Colonic mucosa (tissue), 4 donors: ENCODE results near the gene AGPAT3. TPM values are rescaled to one million over a fixed set of nuclear protein-coding genes. Genes with fewer than 3 reads are reported as not detected.

Experiments
- DNase-seq: peaks from one replicate; pipeline ENCODE4 v3.0.0-alpha.2; 2020
- H3K27ac ChIP-seq: fragments of 200-600 bp; one replicate; pipeline ENCODE4 v1.8.0; 2021
- H3K27me3 ChIP-seq: fragments of 200-600 bp; one replicate; pipeline ENCODE4 v1.8.0; 2021
- H3K36me3 ChIP-seq: fragments of 200-600 bp; one replicate; pipeline ENCODE4 v1.8.0; 2021
- H3K4me1 ChIP-seq: fragments of 200-600 bp; one replicate; pipeline ENCODE4 v1.8.0; 2021; ENCODE audit warnings: mild to moderate bottlenecking
- H3K4me3 ChIP-seq: fragments of 200-600 bp; one replicate; pipeline ENCODE4 v1.8.0; 2021
- H3K9ac ChIP-seq, 2 donors: one replicate each; pipeline ENCODE4 v1.7.0; 2013; ENCODE audit warnings: control low read depth in 2 of 2, low read depth in 2 of 2, low read length in 2 of 2
- H3K9me3 ChIP-seq: fragments of 200-600 bp; one replicate; pipeline ENCODE4 v1.8.0; 2021
- CTCF ChIP-seq: fragments of 200-600 bp; IDR thresholded peaks from one replicate; pipeline ENCODE4 v1.8.0; 2022; ENCODE audit warnings: antibody characterized with exemption, mild to moderate bottlenecking
- intact Hi-C: fragments of 100-400 bp; cut with DNase I; formaldehyde crosslinking; loops from one replicate; pipeline ENCODE4 v1.14.1; 2022
- total RNA-seq, 2 donors: library from RNA; stranded (reverse); fragmentation: NEBNext Ultra II Directional in 1 of 2; extraction: Animal tissue kit (Norgen Biotek cat#: 25700) in 1 of 2; gene quantifications; one replicate each; pipeline ENCODE4 v1.2.1, GENCODE V29; 2021
- donor health status: healthy.
- donor health status: DM: no; HTN: no; CAD: no.
- donor health status: DM: no; HTN: no; CAD: no.

The AGPAT3 gene
- total RNA-seq, 2 donors from 2014 or later, result 82.2 to 101 TPM

DNA sequence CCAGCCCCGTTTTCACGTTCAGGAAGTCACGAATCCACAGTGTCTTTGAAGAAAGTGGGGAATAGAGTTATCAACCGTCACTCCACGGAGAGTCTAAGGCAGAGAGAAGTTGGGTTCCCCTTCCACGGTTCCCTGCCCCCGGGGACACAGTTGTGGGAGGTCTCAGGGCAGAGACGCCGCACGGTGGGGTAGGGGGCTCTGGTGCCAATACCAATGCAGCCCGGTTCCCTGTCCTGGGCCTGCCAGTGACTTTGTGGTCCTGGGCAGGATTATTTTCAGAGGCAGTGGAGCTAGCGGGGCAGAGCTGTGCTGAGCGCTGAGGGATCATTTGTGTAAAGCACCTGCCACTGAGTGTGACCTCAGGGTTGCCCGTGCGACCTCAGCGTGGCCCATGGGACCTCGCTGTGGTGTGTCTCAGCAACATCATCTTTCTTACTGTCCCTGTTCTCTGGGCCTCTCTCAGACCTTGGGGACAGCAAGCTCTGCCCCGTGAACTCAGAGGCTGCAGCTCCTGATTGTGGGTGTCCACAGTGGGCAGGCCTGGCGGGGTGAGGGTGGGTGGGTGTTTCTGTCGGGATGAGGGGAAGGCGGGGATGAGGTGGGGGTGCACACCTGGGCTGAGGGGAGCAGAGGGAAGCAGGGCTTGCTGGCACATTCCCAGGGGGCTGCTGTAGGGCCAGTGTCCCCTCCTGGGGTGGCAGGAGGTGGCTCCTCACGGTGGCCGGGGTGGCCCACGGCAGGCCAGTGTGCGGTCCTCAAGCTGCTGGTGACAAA lies 65.2 kb downstream of the AGPAT3 start:
- H3K27ac ChIP-seq, result no peak overlapping the region

DNA sequence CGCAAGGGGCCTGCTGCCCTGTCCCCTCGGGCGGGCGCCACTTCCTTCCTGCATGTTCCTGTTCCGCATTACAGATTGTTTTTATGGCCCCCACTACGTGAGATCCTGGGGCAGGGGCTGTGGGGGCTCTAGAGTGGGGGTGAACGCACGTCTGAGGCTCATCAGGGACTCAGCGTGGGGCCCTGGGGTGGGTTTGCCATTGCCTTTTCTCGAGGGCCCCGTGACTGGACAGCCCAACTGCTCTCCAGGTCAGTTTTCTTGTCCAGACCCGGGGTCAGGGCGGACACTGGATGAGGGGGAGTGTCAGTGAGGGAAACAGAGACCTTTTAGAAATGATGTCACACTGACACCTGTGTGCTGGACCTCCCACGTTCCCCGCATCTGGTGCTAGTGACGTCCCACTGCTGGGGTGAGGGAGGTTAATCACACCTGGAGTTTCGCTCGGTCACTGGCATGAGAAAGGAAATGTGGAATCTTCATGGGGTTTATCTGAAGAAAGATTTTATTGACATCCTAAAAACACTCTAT lies 65.9 kb downstream of the AGPAT3 start:
- DNase-seq, result no peak
- H3K4me1 ChIP-seq, result no peaks in the 10 kb centered on the region
- intact Hi-C loops, result no loop called here
- TF ChIP-seq CTCF, result no peak
- H3K4me3 ChIP-seq, result no peak overlapping the region
- H3K9ac ChIP-seq, result no peak overlapping the region
- no peaks in the 10 kb centered on the region for H3K36me3 ChIP-seq
- no peak overlapping the region for H3K27ac ChIP-seq
- no peaks in the 10 kb centered on the region for H3K9me3 ChIP-seq
- no peaks in the 10 kb centered on the region for H3K27me3 ChIP-seq

More for the DNA sequence above, 65.2 kb downstream of the AGPAT3 start:
- TF ChIP-seq CTCF, result no peak
- Histone ChIP-seq H3K4me3 (no peak overlapping the region), H3K36me3 (no peaks in the 10 kb centered on the region), H3K27me3 (no peaks in the 10 kb centered on the region), H3K9ac (no peak overlapping the region), H3K4me1 (peaks cover 3% of the 10 kb centered on the region), H3K9me3 (no peaks in the 10 kb centered on the region)
- intact Hi-C loops, result no loop called here
- no peak for DNase-seq

DNA sequence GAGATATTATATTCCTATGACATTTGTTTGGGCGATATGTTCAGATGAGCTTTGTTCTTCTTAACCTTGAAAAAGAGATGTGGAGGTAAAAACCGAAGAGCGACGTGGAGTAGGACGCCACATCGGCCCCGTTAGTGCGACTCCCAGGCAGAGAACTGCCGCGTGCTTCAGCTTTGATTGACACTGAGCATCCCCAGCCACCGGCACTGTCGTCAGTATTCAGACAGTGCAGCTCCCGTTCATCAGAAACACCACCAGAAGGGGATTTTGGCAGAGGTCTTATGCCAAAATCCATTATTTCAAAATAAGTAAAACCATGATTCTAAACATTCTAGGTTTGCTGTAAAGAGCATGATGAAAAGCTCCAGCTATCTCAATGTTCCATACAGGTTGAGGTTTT lies 66.5 kb downstream of the AGPAT3 start:
- no peaks in the 10 kb centered on the region for H3K27me3 ChIP-seq
- TF ChIP-seq CTCF, result no peak
- H3K36me3 ChIP-seq, result no peaks in the 10 kb centered on the region
- no peak overlapping the region for H3K27ac ChIP-seq
- no peaks in the 10 kb centered on the region for H3K4me1 ChIP-seq
- no peak for DNase-seq
- no peak overlapping the region for H3K9ac ChIP-seq
- intact Hi-C loops, result no loop called here
- no peaks in the 10 kb centered on the region for H3K9me3 ChIP-seq
- H3K4me3 ChIP-seq, result no peak overlapping the region

DNA sequence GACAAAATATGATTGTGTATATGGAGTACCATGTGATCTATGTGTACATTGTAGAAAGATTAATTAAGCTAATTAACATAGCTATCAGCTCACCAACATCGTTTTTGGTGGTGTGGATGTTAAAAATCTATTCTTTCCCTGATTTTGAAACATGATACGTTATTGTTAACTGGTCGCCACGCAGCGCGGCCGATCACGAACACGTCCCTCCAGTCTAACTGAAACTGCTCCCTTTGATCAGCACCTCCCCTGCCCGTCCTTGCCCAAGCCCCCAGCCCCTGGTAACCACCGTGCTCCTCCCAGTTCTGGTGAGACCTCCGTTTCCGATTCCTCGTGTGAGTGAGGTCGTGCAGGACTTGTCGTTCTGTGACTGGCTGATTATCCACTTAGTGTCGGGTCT lies 67.0 kb downstream of the AGPAT3 start:
- no peak for TF ChIP-seq CTCF
- H3K27ac ChIP-seq, result no peak overlapping the region
- intact Hi-C loops, result no loop called here
- H3K36me3 ChIP-seq, result no peaks in the 10 kb centered on the region
- no peaks in the 10 kb centered on the region for H3K27me3 ChIP-seq
- DNase-seq, result no peak
- no peak overlapping the region for H3K4me3 ChIP-seq
- H3K9me3 ChIP-seq, result no peaks in the 10 kb centered on the region
- H3K9ac ChIP-seq, result no peak overlapping the region
- no peaks in the 10 kb centered on the region for H3K4me1 ChIP-seq

GRCh38 chr21:43933199-43933598 lies 68.2 kb downstream of the AGPAT3 start:
- Histone ChIP-seq H3K9ac (no peak overlapping the region), H3K4me3 (no peak overlapping the region), H3K4me1 (no peaks in the 10 kb centered on the region), H3K27ac (no peak overlapping the region), H3K27me3 (no peaks in the 10 kb centered on the region), H3K9me3 (no peaks in the 10 kb centered on the region), H3K36me3 (no peaks in the 10 kb centered on the region)
- DNase-seq, result no peak
- intact Hi-C loops, result no loop called here
- TF ChIP-seq CTCF, result no peak
